SK-N-MC (cell line): Measurements from ENCODE around the gene GRM7.

ENCODE experiments used
- DNase-seq: peaks from one replicate; pipeline ENCODE4 v3.0.0-alpha.2; 2011; ENCODE audit warnings: low read depth, low spot score
- H3K27ac ChIP-seq: fragments of 200-600 bp; sonication (generic); 2 replicates; pipeline ENCODE4 v1.5.1; 2016; ENCODE audit warnings: mixed run types
- H3K36me3 ChIP-seq: fragments of 200-600 bp; sonication (generic); 2 replicates; pipeline ENCODE4 v1.6.1; 2017; ENCODE audit warnings: antibody characterized with exemption, low read length, mixed read lengths; ENCODE audit not compliant: insufficient read depth
- H3K4me3 ChIP-seq: fragments of 200-600 bp; sonication (generic); 2 replicates; pipeline ENCODE4 v1.5.1; 2016
- H3K9ac ChIP-seq: fragments of 200-600 bp; sonication (generic); 2 replicates; pipeline ENCODE4 v1.8.0; 2017; ENCODE audit warnings: mixed run types, mixed read lengths; ENCODE audit not compliant: insufficient read length
- H3K9me3 ChIP-seq: fragments of 200-600 bp; sonication (generic); 2 replicates; pipeline ENCODE4 v1.6.1; 2017; ENCODE audit warnings: low read depth, mild to moderate bottlenecking, antibody characterized with exemption, low read length, moderate library complexity, mixed read lengths
- EZH2 ChIP-seq: fragments of 200-600 bp; sonication (generic); IDR thresholded peaks from one replicate; pipeline ENCODE4 v1.6.1; 2017; ENCODE audit warnings: antibody characterized with exemption
- FOXP2 ChIP-seq: optimal IDR thresholded peaks from 2 replicates; pipeline ENCODE3; 2011; ENCODE audit warnings: mild to moderate bottlenecking, moderate library complexity; ENCODE audit not compliant: insufficient read depth; ENCODE audit errors: extremely low read length, control extremely low read depth
- POLR2AphosphoS5 ChIP-seq: IDR thresholded peaks from 2 replicates; pipeline ENCODE4 v1.6.1; 2012; ENCODE audit warnings: mild to moderate bottlenecking, low read depth, low read length, borderline replicate concordance

GRM7 gene

DNA sequence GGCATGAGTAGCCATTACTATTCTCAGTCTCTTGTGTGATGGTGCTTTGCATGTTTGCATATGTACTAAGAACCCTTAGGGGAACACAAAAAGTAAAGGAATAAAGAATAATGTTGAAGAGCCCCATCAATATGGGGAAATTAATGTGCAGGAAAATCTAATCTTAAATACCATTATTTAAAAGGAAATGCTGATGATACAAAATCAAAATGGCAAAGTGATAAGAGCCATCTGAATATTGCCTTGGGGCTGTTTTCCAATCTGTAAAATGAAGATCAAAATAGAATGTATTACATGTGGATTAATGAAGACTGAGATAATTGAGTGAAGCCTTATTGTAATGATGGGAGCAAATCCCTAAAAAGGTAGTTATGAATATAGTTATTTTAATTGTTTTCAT, 771.4 kb downstream of the GRM7 start:
- DNase-seq = no peak
- Histone ChIP-seq H3K9ac (no peak overlapping the region), H3K9me3 (no peaks in the 10 kb centered on the region), H3K27ac (no peak overlapping the region), H3K36me3 (no peaks in the 10 kb centered on the region), H3K4me3 (no peak overlapping the region)
- TF ChIP-seq FOXP2 (no peak), EZH2 (no peak)

DNA sequence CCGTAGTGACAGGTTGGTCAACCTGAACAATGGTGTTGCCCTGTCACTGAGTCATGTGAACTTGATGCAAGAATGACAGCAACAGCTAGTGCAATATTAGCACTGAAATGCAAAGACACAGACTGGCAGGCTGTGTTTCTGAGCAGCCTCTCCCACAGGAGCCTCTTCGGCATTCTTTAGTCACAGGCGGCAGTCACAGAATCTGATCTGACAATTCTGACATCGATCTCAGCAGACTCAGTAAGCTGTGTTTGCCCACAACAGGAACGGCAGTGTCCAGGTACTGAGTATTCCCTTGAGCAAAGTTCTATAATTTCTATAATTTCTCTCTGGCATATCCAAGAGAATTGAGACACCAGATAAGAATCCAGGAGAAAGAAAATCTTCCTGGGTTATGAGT, 776.8 kb downstream of the GRM7 start:
- Histone ChIP-seq H3K9me3 (no peaks in the 10 kb centered on the region), H3K27ac (no peak overlapping the region), H3K9ac (no peak overlapping the region), H3K4me3 (no peak overlapping the region), H3K36me3 (no peaks in the 10 kb centered on the region)
- TF ChIP-seq EZH2 (no peak), POLR2AphosphoS5 (no peak), FOXP2 (no peak)
- no peak for DNase-seq

DNA sequence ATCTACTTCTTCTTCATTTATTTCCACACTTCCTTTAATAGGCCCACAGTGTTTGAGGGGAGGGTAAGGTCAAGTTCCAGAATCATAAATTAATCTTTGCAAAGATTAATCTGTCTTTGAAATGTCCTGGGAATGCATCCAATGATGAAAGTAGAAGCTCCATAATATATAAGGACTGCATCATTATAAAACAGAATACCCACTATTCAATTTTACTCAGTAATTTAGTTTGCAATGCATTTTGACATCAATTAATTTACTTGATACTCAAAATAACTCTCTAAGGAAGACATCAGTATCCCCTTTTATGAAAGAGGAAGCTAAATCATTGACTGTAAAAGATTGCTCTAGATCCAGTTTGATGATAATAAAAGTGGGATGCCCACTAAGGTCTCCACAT, 777.2 kb downstream of the GRM7 start:
- H3K4me3 ChIP-seq = no peak overlapping the region
- H3K36me3 ChIP-seq = no peaks in the 10 kb centered on the region
- H3K9me3 ChIP-seq = no peaks in the 10 kb centered on the region
- no peak for TF ChIP-seq FOXP2
- TF ChIP-seq POLR2AphosphoS5 = no peak
- no peak for TF ChIP-seq EZH2
- DNase-seq = no peak
- no peak overlapping the region for H3K27ac ChIP-seq
- no peak overlapping the region for H3K9ac ChIP-seq

DNA sequence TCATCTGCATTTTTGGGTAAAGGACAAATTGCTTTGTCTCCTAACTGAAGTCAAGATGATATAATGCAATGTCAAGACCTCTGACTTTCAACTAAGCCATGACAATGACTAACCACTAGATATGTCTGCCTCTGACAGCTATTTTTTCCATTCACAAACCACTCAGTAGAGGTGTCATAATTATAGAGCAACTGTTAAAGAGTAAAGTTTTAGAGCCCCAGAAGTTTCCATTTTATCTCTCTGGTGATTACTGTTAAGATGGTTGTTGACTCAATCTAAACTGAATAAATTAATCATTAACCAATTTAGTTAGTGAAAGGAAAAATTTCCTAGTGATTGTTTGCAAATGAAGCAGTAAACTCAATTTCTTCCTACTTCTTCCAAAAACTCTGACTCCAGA, 779.9 kb downstream of the GRM7 start:
- Histone ChIP-seq H3K36me3 (no peaks in the 10 kb centered on the region), H3K9me3 (no peaks in the 10 kb centered on the region), H3K4me3 (no peak overlapping the region), H3K9ac (no peak overlapping the region), H3K27ac (no peak overlapping the region)
- no peak for TF ChIP-seq POLR2AphosphoS5
- no peak for TF ChIP-seq FOXP2
- TF ChIP-seq EZH2 = no peak
- no peak for DNase-seq

DNA sequence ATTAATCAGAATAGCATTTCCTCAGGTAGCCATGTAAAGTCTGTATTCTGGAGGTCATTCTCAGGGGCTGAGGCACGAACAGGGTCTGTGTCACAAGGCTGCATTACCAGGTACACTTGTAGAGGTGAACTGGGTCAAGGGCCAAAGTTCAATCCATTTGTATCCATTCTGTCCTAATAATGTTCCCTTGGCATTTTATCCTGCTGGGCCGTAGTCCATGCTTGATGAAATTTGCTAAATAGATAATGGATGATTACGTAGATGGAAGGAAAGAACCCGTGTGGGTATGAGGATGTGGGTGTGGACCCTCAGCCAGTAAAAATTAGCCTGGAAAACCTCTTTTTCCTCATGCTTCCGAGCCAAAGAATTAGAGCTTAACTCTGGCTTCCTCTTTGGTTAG, 785.9 kb downstream of the GRM7 start:
- Histone ChIP-seq H3K9me3 (no peaks in the 10 kb centered on the region), H3K36me3 (no peaks in the 10 kb centered on the region), H3K4me3 (no peak overlapping the region), H3K9ac (no peak overlapping the region), H3K27ac (no peak overlapping the region)
- TF ChIP-seq FOXP2 (no peak), POLR2AphosphoS5 (no peak), EZH2 (no peak)
- no peak for DNase-seq

DNA sequence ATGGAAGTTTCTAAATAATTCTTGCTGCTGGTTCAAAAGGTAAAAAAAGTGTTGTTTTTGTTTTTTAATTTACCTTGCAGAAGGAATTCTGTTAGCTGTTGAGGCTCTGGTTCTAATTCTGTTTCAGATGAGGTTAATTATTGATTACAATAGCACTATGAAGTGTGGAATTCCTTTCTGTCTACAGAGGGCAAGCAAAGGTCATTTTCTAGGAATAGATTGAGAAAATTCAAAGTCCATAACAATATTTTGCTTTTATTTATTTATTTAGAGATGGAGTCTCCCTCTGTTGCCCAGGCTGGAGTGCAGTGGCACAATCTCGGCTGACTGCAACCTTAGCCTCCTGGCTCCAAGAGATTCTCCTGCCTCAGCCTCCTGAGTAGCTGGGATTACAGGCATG, 789.6 kb downstream of the GRM7 start:
- Histone ChIP-seq H3K27ac (no peak overlapping the region), H3K9ac (no peak overlapping the region), H3K9me3 (no peaks in the 10 kb centered on the region), H3K36me3 (no peaks in the 10 kb centered on the region), H3K4me3 (no peak overlapping the region)
- DNase-seq = no peak
- TF ChIP-seq EZH2 = no peak
- no peak for TF ChIP-seq FOXP2
- TF ChIP-seq POLR2AphosphoS5 = no peak

DNA sequence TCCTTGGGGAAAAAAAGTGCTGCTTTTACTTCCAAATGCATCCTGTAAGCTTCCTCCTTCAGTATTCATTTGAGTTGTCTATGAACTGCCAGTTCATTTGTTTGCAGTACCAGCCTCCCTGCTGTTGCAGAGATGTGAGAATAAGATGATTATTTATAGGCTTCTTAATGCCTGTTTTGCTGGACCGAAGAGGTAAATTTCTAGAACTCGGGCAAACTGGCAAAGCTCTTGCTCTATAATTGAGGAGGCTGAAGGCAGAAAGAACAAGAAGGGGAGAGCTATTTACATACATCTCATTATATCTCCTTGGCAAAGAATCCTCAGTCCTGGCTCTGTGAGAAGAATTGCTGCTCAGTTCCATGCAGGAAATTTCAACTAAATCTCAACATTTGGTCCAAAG, 790.4 kb downstream of the GRM7 start:
- no peak for DNase-seq
- Histone ChIP-seq H3K9ac (no peak overlapping the region), H3K9me3 (no peaks in the 10 kb centered on the region), H3K27ac (no peak overlapping the region), H3K4me3 (no peak overlapping the region), H3K36me3 (no peaks in the 10 kb centered on the region)
- no peak for TF ChIP-seq POLR2AphosphoS5

DNA sequence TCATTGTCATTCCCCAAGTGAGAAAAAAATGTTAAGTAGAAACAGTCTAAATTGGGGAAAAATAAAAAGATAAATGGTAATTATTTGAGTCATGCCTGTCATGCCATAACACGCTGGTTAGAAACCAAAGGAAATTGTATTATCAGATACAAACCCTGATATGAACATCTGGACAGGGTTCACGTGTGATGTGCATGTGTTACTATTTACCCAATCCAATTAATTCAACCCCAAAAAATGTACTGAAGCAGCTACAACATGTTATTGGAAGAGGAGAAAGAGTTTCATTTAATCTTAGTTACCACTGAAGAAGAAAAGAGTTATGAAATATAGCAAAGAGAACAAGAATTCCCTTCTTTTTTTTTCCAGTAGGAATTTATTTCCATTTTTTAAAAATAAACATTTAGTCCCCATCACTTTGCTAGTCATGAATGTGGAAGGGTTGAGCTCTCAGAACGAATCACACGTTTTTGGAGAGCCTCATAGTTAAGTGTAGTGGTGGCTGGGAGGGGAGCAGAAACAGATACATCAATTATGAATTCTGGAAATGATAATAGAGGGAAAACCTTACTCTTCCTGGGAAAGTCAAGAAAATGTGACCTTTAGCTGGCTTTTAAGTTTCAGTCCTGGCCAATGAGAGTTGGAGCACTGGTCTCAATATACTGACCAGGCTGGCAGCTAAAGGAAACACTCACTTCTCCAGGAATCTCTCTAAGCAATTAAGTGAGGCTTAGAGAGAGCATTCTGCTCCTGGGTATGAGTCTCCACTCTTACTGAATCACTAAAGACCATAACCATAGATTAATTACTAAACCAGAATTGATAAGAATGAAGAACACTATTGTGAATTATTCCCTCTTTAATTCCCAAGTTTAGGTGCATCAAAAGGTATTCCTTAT, 796.5 kb downstream of the GRM7 start:
- Histone ChIP-seq H3K4me3 (no peak overlapping the region), H3K9me3 (no peaks in the 10 kb centered on the region)

DNA sequence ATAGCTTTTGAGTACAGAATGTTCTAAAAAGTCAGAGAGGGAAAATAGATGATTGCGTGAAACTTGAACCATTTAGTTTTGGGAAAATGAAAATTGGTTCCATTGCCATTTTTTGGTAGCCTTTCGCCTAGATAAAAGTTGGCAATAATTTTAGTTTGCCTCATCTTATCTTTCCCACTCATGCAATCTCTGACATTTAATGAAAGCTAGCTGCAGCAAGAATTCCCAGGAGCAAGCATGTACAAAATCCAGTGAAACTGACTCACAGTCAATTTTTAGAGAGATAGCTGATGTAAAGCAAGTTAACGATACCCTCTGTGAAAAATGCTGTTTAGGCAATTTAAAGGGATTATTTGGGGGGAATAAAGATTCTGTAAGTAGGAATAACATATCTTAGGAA, 797.4 kb downstream of the GRM7 start:
- no peaks in the 10 kb centered on the region for H3K9me3 ChIP-seq
- TF ChIP-seq EZH2 (no peak), FOXP2 (no peak), POLR2AphosphoS5 (no peak)
- no peaks in the 10 kb centered on the region for H3K36me3 ChIP-seq
- H3K27ac ChIP-seq = no peak overlapping the region
- no peak for DNase-seq
- no peak overlapping the region for H3K4me3 ChIP-seq
- no peak overlapping the region for H3K9ac ChIP-seq

More for the DNA sequence above, 796.5 kb downstream of the GRM7 start:
- H3K9ac ChIP-seq = no peak overlapping the region
- no peak overlapping the region for H3K27ac ChIP-seq
- TF ChIP-seq FOXP2 (no peak), EZH2 (no peak), POLR2AphosphoS5 (no peak)
- DNase-seq = no peak
- H3K36me3 ChIP-seq = no peaks in the 10 kb centered on the region
